COLO668 (cell line): Measurements from ENCODE around the gene ZNF274.
A peak's percentile ranks its signal among the peaks of the same experiment; 100 is the strongest.
"Not testable (repeated sequence)": the region's sequence is repeated elsewhere in the genome, so short reads cannot be mapped to it uniquely, and the experiment has no call there.

Experiments
- DNase-seq: peaks from one replicate; lab custom pipeline; 2025; ENCODE audit not compliant: unreplicated experiment; lab: John Stamatoyannopoulos, UW

ZNF274 gene

DNA sequence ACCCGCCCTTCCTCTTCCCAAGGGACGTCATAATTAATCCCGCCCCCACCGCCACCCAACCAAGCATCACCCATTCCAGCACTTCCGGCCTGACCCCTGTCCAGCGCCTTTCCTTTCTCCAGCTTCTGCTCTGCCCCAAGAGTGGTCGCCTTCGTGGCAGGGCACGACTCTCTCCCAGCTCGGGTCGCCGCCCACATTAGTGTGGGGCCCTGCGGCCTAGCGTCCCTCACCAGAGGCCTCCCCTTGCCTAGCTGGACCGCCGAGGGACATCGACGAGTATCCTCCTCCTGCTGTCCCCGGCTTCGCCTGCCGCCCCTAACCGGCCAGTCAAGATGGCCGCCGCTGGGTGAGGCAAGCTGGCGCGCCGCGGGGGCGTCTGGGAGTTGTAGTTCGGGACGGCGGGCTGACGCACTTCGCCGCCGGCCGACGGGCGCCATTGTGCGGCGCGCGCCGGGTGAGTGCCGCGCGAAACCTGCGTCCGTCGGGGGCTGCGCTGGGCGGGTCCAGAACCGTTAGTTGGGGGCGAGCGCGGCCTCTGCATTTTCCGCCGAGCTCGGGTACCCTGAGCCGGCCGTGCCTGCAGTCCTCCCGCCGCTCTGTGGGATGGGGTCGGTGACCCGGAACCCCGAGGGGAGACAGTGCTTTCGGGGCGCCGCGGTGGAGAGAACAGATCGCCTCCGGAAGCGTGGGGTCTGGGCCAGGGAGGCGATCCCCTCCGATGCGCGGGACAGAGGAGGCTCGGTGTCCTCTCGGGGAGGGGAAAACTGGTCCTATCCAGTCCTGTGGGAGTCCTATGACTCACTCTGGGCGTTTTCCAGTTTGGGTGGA is at the start of gene ZNF274:
Gene ZNF274, plus strand, starts transcription at position 73 of the 828 bp plus-strand sequence. CDS start 905 bp downstream, outside the sequence.
- DNase-seq: peak; percentile 92

DNA sequence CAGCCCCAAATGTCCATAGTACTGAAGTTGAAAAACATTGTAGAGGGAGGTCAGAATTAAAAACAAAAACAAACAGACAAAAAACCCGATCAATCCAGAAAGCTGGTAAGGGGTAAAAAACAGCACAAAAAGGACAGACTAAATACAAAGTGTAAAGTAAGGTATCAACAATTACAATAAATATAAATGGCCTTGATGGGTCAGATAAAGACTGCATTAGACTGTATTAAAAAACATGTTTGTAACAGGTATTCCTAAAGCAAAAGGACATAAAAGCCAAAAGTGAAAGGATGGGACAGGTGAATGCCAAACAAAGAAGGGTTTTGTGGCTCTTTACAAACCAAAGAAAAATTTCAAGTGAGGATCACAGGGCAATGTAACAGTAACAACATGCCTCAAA is 48.6 kb upstream of the ZNF274 start:
- no peak for DNase-seq

DNA sequence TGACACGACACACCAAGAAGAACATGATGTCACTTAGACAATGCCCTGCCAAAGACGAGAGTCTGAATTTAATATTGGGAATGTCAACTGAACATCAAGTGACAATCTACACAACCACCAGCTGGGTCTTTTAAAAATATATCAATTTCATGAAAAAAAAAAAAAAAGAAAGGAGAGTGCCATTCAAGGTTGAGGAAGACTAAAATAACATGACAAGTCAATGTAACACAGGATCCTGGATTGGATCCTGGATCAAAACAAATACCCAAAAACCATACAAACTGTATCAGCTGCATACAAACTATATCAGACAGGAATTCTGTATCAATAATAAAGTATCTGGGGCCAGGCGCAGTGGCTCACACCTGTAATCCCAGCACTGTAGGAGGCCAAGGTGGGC is 37.0 kb upstream of the ZNF274 start:
- no peak for DNase-seq

DNA sequence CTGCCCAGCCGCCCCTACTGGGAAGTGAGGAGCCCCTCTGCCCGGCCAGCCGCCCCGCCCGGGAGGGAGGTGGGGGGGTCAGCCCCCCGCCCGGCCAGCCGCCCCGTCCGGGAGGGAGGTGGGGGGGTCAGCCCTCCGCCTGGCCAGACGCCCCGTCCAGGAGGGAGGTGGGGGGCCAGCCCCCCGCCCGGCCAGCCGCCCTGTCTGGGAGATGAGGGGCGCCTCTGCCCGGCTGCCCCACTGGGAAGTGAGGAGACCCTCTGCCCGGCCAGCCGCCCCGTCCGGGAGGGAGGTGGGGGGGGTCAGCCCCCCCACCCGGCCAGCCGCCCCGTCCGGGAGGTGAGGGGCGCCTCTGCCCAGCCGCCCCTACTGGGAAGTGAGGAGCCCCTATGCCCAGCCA is 35.4 kb upstream of the ZNF274 start:
- not testable (repeated sequence) for DNase-seq

DNA sequence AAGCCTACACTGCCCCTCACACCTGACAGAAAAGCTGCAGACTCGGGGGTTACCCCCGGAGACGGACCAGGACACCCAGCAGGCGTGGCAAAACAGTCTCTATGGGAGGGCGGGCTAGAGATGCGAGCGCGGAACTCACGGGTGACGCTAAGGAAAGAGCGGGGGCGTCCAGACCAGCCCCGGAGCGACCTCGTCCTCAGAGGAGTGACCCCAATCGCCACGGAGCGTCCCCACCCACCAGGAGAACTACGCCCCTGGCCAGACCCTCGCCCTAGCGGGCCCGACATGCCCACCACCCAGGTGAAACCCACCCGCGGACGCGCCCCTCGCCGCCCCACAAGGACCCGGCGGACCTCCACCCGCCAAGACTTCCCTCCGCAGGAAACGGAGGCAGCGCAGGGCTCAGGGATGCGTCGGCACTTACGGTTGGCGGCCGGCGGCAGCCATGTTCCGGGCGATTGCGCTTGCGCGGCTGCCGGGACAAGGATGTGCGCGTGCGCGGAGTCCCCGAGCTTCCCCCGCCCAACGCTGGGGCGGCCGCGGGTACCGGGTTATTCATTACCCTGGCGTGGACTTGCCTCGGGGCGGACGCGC is 32.4 kb upstream of the ZNF274 start, which contains the start of gene ZNF329:
Gene ZNF329, minus strand, starts transcription at position 462 of the 594 bp plus-strand sequence. CDS start 21,286 bp downstream, outside the sequence.
- peak; percentile 91 for DNase-seq

DNA sequence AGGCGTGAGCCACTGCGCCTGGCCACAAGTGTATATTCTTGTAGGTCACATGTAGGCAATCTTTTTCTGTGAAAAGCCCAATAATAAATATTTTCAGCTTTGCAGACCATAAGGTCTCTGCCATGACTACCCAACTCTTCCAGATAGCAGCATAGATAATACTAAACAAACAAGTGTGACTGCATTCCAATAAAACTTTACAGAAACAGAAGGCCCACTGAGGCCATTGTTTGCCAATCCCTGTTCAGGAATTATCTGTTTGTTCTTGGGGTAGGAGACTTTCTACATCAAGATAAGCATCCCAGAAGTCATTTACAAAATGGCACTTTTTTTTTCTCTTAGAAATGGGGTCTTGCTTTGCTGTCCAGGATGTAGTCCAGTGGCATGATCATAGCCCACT is 29.5 kb upstream of the ZNF274 start:
- no peak for DNase-seq

DNA sequence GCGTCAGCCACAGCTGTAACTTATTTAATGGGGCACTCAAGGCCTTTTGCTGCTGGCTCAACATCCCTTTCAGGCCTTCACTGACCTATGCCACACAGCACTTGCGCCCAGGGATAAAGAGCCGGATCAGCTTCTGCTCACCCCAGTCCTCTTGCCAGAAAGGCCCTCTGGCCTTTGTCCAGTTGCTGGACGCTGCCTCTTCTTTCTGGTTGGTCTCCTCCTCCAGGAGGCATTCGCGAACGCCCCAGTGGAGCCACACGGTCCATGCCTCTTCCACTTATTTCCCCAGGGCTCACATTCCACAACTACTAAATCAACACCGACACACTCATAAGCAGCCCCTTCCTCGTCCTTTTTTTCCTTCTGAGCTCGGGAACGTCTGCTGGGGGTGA is 28.6 kb upstream of the ZNF274 start:
- peak; percentile 33 for DNase-seq

DNA sequence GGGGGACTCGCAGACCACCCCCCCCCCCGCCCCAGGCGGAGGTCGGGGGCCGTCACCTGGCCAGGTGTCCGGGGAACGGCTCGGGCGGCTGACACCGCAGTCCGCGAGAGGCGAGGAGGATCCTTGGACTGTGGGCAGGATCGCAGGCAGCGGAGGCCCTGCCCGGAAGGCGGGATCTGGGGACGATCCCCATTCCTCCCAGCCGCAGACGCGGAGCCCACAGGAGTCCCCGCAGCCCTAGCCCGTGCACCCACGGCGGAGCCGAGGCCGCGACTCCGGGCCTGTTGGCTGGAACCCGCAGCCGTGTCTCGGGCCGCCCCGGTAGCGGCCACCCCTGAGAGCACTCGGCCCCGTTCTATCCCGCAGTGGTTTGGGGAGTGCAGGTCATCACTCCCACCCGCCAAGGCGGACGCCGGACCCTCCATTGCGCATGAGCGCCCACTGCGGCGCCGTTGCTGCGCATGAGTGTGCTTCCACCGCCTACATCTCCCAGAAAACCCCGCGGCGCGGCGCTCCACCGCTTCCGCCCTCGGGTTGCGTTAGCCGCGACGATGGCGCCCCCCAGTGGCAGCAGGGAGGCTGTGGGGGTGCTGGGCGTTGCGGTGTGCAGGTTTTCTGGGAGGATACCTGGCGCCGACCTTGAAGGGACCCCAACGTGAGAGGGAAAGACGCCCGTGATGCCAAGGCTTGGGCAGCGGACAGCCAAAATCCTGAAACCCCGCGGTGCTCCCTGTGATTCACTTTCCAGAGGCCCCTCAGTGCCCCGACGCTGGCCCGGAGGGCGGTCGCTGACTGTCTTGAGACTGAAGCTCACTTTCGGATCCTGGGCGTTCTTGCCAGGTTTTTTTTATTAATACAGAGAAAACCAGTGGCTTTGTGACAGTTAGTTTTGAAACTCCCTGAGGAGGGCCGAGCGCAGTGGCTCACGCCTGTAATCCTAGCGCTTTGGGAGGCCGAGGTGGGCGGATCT is 27.9 kb upstream of the ZNF274 start:
- peak; percentile 96 for DNase-seq

DNA sequence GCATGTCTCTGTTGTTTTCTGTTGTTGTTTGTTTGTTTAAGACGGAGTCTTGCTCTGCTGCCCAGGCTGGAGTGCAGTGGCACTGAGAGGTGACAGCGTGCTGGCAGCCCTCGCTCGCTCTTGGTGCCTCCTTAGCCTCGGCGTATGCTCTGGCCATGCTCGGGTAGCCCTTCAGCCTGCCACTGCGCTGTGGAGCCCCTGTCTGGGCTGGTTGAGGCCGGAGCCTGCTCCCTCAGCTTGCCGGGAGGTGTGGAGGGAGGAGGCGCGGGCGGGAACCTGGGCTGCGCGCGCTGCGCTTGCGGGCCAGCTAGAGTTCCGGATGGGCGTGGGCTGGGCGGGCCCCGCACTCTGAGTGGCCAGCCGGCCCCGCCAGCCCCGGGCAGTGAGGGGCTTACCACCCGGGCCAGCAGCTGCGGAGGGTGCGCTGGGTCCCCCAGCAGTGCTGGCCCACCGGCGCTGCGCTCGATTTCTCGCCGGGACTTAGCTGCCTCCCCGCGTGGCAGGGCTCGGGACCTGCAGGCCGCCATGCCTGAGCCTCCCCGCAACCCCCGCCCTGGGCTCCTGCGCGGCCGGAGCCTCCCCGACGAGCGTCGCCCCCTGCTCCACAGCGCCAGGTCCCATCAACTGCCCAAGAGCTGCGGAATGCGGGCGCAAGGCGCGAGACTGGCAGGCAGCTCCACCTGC is 25.7 kb upstream of the ZNF274 start:
- DNase-seq: no peak

DNA sequence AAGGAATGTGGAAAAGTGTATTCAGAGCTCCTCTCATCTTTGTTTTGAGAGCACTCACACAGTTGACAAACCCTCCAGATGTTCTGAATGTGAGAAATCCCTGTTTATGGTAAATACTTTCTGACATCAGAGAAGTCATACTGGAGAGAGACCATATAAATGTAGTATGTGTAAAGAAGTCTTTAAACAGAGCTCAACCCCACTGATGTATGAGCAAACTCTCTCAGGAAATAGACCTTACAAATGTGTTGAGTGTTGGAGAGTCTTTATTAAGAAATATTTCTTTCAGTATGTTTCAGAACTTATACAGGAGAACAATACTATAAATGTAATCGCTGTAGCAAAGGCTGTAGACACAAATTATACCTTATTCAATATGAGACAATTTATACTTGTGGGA is 16.6 kb upstream of the ZNF274 start:
- no peak for DNase-seq

DNA sequence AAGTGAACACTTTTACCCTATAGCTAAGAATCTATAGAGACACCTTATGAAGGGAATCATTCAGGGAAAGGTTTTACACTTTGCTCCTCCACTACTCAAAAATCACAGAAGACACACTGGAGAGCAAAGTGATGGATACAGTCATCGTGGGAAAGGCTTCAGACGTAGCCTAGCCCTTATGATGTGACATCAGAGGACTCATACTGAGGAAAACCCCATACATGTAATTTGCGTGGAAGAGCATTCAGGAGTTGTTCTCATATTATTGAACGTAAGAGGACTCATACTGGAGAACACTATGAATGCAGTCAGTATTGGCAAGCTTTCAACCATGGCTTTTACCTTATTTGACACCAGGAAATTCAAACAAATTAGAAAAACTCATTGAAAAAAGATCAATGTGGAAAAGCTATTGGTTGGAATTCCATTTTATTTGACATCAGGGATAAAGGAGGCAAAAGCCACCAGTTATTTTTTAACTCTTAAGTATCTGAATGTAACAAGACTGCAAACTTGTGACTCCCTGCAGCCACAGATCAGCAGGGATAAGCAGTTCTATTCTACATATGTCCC is 16.1 kb upstream of the ZNF274 start:
- no peak for DNase-seq

DNA sequence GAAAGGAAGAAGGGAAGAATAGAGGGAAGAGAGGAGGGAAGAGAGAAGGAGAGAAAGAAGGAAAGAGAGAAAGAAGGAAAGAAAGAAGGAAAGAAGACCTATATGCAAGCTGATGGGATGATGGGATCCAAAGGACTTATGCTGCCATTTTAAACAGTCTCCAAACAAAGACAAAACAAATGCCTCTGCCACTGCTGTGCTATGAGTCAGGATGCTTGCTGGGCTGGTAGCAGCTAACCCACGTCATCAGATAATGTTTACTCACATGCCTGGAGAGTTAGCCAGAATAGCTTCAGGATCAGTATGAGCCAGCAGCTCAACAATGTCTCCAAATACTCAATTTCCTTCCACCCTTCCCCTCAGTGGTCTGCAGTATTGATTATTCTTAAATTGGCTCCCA is 12.0 kb upstream of the ZNF274 start:
- peak; percentile 0 for DNase-seq

DNA sequence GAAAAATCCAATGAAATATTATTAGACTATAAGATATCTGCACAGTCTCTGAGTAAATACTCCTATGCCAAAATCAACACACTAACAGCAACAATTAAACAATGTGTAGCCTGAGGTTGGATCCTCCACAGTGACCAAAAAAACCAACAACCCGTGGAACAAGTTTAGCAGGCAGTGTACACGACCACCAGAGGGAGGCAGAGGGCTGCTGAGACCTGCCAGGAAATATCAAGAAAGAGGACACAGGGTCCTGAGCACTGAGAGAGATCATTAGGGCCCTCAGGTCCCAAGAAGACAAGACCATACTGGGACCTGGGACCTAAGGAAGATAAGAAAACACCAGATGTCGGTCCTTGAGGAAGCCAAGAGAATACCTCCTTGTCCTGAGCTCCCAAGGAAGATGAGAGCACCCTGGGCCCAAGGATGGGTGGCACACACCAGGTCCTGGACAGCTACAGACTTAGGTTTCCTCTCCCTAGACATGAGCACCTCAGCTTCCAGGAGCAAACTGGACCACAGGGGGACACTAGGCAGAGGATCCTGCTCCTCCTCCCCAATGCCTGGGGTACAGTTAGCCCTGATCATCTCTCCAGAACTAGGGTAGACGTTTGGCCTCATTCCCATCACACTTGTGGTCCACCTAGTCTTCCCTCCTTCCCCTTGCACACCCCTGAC is 822 bp upstream of the ZNF274 start:
- DNase-seq: peak; percentile 43

DNA sequence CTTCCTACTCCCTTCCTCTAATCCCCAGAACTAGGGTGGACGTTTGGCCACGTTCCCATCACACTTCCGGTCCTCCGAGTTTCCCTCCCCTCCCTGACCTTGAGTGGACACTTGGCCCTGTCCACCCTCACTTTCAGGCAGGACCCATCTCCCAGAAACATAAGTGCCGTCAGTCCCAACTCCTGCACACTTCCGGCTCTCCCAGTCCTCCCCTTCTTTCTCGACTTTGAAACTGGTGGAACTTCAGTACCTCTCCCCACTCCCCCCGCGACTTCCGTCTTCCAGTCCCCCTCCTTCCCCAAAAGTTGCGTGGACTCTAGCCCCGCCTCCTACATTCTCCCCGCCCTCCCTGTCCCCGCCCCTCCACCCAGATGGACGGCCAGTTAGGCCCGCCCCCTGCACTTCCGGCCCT is 278 bp upstream of the ZNF274 start:
- no peak for DNase-seq

DNA sequence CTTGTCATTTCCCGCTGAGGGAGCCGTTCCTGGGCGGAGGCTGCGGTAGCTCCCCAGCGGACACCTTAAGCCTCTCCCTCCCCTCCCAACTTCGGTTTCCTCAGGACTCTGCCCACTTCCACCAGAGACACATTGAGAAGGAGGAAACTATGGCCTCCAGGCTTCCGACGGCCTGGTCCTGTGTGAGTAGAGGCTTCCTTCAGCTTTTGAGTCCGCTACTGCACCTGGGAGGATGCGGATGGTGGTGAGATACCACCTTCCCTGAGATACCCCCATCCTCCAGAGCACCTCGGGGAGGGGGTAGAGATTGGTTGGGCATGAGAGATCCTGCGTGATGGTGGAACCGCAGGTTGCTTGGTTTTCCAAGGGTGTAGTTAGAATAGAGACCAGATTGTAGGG is 955 bp downstream of the ZNF274 start:
- DNase-seq: no peak

DNA sequence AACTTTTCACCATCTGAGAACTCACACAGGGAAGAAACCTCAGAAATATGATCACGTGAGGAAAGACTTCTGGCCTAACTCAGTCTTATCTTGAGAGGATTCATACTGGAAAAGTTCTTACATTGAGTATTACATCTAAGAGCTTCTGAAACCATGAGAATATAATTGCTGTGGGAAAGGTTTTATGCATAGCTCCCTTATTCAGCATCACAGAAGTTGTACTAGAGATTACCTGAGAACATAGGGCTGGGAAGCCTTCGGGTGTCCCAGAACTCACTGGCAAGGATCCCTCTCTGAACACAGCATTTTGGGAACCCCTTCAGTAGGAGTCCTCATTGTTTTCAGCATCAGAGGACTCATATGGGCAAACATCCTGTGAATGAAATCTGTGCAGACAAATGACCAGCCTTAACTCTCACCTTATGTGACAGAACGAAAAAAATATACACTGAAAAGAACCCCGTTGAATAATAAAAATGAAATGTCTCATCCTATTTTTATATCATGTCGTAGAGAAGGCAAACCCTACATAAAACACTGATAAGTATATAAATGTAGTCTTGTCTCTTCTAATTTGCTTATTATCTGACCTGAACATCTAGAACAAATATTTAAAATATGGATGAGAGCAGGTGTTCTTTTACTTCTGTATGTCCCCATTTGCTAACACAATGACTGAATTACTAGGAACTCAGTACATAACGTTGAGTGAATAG is 14.2 kb downstream of the ZNF274 start:
- DNase-seq: no peak

DNA sequence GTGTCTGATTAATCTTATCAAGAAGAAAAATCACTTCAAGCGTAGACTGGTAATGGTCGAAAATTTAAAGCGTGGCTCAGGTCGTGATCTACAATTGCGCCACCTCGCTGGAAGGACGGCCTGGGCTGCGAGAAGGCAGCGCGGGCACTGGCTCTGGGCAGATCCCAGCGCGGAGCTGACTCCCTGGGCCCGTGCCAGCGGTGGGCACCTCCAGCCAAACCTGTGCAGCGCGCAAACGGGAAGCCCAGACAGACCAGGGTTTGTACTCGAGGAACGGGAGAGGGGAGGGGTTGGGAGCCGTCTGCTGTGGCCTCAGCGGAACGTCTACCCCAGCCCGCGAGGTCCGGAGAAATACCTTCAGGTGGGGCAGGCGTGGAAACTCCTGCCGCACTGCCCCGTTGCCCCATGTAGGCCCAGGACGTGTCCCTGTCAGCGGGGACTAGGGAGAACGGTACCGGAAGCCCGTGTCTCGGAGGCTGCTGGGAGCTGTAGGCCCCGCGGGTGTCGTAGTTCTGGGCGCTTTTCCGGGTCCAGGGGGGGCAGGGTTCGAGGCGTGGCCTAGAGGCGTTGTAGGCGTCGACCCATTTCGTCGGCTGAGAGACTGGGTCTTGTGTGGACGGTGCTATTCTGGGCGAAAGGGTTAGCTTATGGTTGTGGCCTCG is 21.1 kb downstream of the ZNF274 start:
- no peak for DNase-seq

DNA sequence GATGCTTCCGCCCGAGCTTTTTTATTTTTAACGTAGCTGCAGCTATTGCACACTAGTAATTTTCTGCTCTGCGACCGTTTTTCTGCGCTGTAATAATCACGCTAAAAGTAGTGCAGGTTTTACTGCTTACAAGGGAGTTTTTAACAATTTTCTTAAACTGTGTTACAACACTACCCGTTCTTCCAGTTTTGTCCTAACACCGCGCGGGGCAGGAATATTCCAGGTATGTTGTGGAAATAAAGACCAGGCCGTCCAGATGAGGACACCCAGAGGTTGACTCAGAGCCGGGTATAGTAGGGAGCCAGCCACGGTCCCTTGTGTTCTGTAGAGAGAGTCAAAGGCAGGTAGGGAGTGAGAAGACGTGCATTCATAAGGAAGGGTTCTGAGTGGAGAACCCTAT is 21.7 kb downstream of the ZNF274 start:
- no peak for DNase-seq

DNA sequence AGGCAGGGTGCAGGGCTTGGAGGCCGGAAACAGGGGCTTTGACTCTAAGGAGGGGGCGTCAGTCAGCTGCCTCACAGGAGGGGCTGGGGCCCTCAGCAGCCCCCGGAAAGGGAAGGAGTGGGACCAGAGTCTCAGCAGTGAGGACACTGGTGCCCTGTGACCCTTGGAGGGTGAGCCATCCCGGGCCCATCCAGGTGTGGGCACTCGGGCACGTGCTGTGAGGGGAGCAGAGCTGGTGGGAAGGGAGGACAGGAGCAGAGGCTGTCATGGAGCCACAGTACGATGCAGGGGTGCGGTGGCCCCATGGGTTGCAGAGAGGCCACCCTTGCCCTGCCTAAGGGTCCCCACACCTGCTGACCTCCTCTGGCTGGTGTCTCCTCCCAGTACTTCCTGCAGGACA is 26.7 kb downstream of the ZNF274 start:
- no peak for DNase-seq
